Activated CD4-positive, alpha-beta memory T cell treated with anti-CD3 and anti-CD28 coated beads for 36 hours (primary cell): Measurements from ENCODE around the gene BMP6. TPM values are rescaled to one million over a fixed set of nuclear protein-coding genes. Genes with fewer than 3 reads are reported as not detected.

ENCODE experiments used
- CTCF ChIA-PET: fragments of 350-600 bp; sonication (Branson Sonifier 250); formaldehyde crosslinking; loops from one replicate; lab custom pipeline; 2021; ENCODE audit warnings: antibody characterized with exemption, inconsistent platforms; lab: Charles Lee
- POLR2A ChIA-PET: fragments of 350-600 bp; sonication (Branson Sonifier 250); formaldehyde crosslinking; loops from one replicate; lab custom pipeline; 2021; ENCODE audit warnings: antibody characterized with exemption; lab: Charles Lee
- DNase-seq: peaks from one replicate; pipeline ENCODE4 v3.0.0-alpha.2; 2020
- H3K27ac Mint-ChIP-seq: one replicate; pipeline ENCODE4 v1.8.0; 2021; ENCODE audit warnings: mixed read lengths
- H3K27me3 Mint-ChIP-seq: one replicate; pipeline ENCODE4 v1.8.0; 2021; ENCODE audit warnings: mixed read lengths
- H3K36me3 Mint-ChIP-seq: one replicate; pipeline ENCODE4 v1.8.0; 2021; ENCODE audit warnings: mixed read lengths
- H3K4me1 Mint-ChIP-seq: one replicate; pipeline ENCODE4 v1.8.0; 2021; ENCODE audit warnings: low read depth, mixed read lengths
- H3K4me3 Mint-ChIP-seq: one replicate; pipeline ENCODE4 v1.8.0; 2021; ENCODE audit warnings: mild to moderate bottlenecking, mixed read lengths
- H3K9me3 Mint-ChIP-seq: one replicate; pipeline ENCODE4 v1.8.0; 2021; ENCODE audit warnings: mixed read lengths
- intact Hi-C: fragments of 100-400 bp; cut with micrococcal nuclease; formaldehyde crosslinking; loops from one replicate; pipeline ENCODE4 v1.15.1; 2023
- total RNA-seq, 2 experiments: library from RNA; stranded (reverse); gene quantifications; one replicate each; pipeline ENCODE4 v1.2.3, GENCODE V29; 2021

The BMP6 gene
- total RNA-seq, 2 experiments from 2014 or later, result 0.40 to 0.46 TPM

- Mint-ChIP-seq H3K27me3 (peaks cover 6% of the 10 kb centered on the region), H3K36me3 (no peaks in the 10 kb centered on the region), H3K9me3 (no peaks in the 10 kb centered on the region), H3K4me3 (no peak overlapping the region), H3K27ac (no peak overlapping the region), H3K4me1 (peaks cover 6% of the 10 kb centered on the region)
- intact Hi-C loops, result no loop called here
- ChIA-PET CTCF (no interaction called here), POLR2A (no interaction called here)
- no peak for DNase-seq
Observed at GRCh38 chr6:7696061-7696460, 29.8 kb upstream of the BMP6 start.

DNA sequence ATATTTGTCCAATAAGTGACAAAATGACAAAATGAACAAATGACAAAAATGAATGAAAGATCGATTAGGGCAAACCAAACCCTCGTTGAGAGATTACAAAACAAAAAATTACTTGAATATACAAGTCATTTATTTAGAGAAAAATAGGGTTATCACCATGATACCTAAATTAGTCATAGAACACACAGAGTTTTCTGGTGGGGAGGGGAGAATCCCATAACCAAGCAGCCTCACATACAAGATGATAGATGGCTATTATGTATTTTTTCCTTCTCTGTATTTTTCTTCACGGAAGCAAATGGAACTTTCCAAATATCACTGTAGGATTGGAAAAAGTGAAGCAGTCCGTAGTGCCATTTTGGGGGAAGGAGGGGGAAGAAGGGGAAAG lies 28.5 kb upstream of the BMP6 start:
- Mint-ChIP-seq H3K36me3 (no peaks in the 10 kb centered on the region), H3K4me3 (no peak overlapping the region), H3K4me1 (peaks cover 6% of the 10 kb centered on the region), H3K27me3 (peaks cover 9% of the 10 kb centered on the region), H3K27ac (peak overlapping the region; percentile 54), H3K9me3 (no peaks in the 10 kb centered on the region)
- intact Hi-C loops, result no loop called here
- POLR2A ChIA-PET, result no interaction called here
- no peak for DNase-seq
- CTCF ChIA-PET, result no interaction called here

DNA sequence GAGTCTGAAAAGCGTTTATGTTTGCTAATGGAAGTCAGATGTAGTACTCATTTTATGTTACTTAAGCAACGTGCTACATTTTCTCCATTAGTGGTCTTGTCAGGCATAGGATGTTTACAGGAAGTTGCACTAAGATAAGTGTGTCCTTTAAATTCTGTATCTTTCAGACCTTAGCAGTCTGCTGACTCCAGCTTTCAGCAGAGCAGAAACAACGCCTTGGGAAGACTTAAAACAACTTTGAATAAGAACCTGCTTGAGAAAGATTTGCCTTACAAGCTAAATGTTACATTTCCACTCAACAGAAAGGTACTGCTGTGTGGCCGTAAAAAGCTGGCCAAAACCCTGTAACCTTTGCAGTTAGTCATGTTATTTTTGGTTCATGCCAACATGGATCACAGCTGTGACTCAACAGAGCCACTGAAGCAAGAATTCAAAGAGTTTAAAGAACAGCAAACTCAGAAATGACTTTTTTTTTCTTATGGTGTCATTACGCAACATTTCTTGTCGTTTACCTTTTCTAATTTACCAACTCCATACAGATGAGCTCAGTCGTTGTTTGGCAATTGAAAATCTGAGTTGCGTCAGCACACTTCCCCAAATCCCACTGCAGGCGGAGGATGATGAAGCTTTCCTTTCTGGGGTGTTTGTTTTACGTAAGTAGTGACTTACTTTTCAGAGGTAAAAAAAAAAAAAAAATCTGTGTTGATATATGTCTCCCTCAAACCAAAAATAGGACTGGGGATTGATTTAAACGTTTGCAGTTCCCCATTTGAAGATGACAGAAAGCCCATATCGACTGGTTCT lies 27.9 kb upstream of the BMP6 start:
- DNase-seq, result peak; percentile 19
- POLR2A ChIA-PET, result interaction anchor here (0.6 kb wide), 1 partner anchor 663 kb away, joined by 4 read pairs; no protein-coding TSS in a partner anchor
- intact Hi-C loops, result no loop called here
- Mint-ChIP-seq H3K9me3 (no peaks in the 10 kb centered on the region), H3K36me3 (no peaks in the 10 kb centered on the region), H3K4me1 (peaks cover 6% of the 10 kb centered on the region), H3K4me3 (no peak overlapping the region), H3K27ac (peak overlapping the region; percentile 54), H3K27me3 (peaks cover 9% of the 10 kb centered on the region)
- CTCF ChIA-PET, result interaction anchor here (0.7 to 0.8 kb wide), 2 partner anchors 26 to 29 kb away, joined by 3 read pairs; no protein-coding TSS in a partner anchor

GRCh38 chr6:7701212-7701834 lies 24.6 kb upstream of the BMP6 start:
- CTCF ChIA-PET, result no interaction called here
- Mint-ChIP-seq H3K4me3 (no peak overlapping the region), H3K27ac (no peak overlapping the region), H3K9me3 (no peaks in the 10 kb centered on the region), H3K36me3 (no peaks in the 10 kb centered on the region), H3K4me1 (peaks cover 6% of the 10 kb centered on the region), H3K27me3 (peaks cover 15% of the 10 kb centered on the region)
- no peak for DNase-seq
- POLR2A ChIA-PET, result no interaction called here
- intact Hi-C loops, result no loop called here

GRCh38 chr6:7703148-7703680 lies 22.7 kb upstream of the BMP6 start:
- POLR2A ChIA-PET, result no interaction called here

DNA sequence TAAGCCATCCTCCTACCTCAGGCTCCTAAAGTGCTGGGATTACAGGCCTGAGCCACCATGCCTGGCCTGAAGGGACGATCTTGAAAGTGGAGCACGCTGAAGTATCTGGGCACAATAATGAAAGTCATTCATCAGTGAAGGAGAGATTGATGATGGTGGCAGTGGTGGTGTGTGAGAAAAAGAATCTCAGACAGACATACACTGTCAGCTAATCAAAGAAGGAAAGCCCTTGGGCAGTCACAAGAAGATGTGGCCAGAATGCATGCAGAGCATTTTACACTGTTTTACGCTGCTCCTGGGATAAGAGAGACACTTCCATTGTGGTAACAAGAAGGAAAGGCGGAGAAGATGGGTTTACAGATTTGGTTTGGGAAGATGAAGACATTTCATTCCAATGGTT lies 20.4 kb upstream of the BMP6 start:
- no peak for DNase-seq
- intact Hi-C loops, result no loop called here
- H3K4me1 Mint-ChIP-seq, result no peaks in the 10 kb centered on the region
- no peak overlapping the region for H3K4me3 Mint-ChIP-seq
- H3K27me3 Mint-ChIP-seq, result peaks cover 9% of the 10 kb centered on the region
- ChIA-PET POLR2A (no interaction called here), CTCF (no interaction called here)
- H3K36me3 Mint-ChIP-seq, result no peaks in the 10 kb centered on the region
- H3K27ac Mint-ChIP-seq, result no peak overlapping the region
- no peaks in the 10 kb centered on the region for H3K9me3 Mint-ChIP-seq

More at GRCh38 chr6:7703148-7703680, 22.7 kb upstream of the BMP6 start:
- CTCF ChIA-PET, result no interaction called here
- peaks cover 9% of the 10 kb centered on the region for H3K27me3 Mint-ChIP-seq
- intact Hi-C loops, result no loop called here
- H3K27ac Mint-ChIP-seq, result no peak overlapping the region
- no peaks in the 10 kb centered on the region for H3K36me3 Mint-ChIP-seq
- no peak for DNase-seq
- no peaks in the 10 kb centered on the region for H3K9me3 Mint-ChIP-seq
- H3K4me3 Mint-ChIP-seq, result no peak overlapping the region
- no peaks in the 10 kb centered on the region for H3K4me1 Mint-ChIP-seq

GRCh38 chr6:7706269-7706668 lies 19.6 kb upstream of the BMP6 start:
- ChIA-PET POLR2A (no interaction called here), CTCF (no interaction called here)
- H3K4me3 Mint-ChIP-seq, result no peak overlapping the region
- H3K36me3 Mint-ChIP-seq, result no peaks in the 10 kb centered on the region
- intact Hi-C loops, result no loop called here
- H3K9me3 Mint-ChIP-seq, result no peaks in the 10 kb centered on the region
- DNase-seq, result no peak
- H3K27ac Mint-ChIP-seq, result no peak overlapping the region
- H3K27me3 Mint-ChIP-seq, result peaks cover 9% of the 10 kb centered on the region
- H3K4me1 Mint-ChIP-seq, result no peaks in the 10 kb centered on the region

- H3K4me1 Mint-ChIP-seq, result no peaks in the 10 kb centered on the region
- ChIA-PET CTCF (no interaction called here), POLR2A (no interaction called here)
- intact Hi-C loops, result no loop called here
- H3K27ac Mint-ChIP-seq, result no peak overlapping the region
- H3K27me3 Mint-ChIP-seq, result peaks cover 10% of the 10 kb centered on the region
- DNase-seq, result no peak
- no peaks in the 10 kb centered on the region for H3K36me3 Mint-ChIP-seq
- no peak overlapping the region for H3K4me3 Mint-ChIP-seq
- H3K9me3 Mint-ChIP-seq, result no peaks in the 10 kb centered on the region
Observed at GRCh38 chr6:7707787-7708186, 18.1 kb upstream of the BMP6 start.

DNA sequence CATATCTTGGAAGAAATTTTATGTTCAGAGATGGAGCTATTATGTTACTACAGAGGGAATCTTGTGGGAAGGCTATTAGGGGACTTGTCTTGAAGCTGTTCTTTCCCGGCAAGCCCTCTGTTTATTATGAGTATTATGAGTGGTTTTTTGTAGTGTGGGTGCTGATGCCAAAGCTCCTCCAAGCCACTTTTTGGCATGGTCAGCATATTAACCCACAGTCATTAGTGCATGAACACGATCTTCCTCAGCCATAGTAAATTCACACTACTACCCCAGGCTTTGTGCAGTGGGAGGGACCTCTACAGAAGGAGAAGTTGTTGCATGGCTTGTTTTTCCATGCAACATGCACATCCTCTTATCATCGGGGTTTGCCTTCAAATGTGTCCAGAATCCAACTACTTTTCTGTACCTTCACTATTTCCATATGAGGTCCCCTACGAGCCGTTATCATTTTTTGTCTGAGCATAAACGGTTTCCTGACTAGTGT lies 6.5 kb upstream of the BMP6 start:
- no peak for DNase-seq
- no peak overlapping the region for H3K4me3 Mint-ChIP-seq
- POLR2A ChIA-PET, result no interaction called here
- H3K36me3 Mint-ChIP-seq, result no peaks in the 10 kb centered on the region
- no peak overlapping the region for H3K27ac Mint-ChIP-seq
- intact Hi-C loops, result no loop called here
- CTCF ChIA-PET, result interaction anchor here (0.9 kb wide), 1 partner anchor 339 kb away, joined by 3 read pairs; no protein-coding TSS in a partner anchor
- peaks cover 45% of the 10 kb centered on the region for H3K27me3 Mint-ChIP-seq
- H3K4me1 Mint-ChIP-seq, result no peaks in the 10 kb centered on the region
- peaks cover 11% of the 10 kb centered on the region for H3K9me3 Mint-ChIP-seq

DNA sequence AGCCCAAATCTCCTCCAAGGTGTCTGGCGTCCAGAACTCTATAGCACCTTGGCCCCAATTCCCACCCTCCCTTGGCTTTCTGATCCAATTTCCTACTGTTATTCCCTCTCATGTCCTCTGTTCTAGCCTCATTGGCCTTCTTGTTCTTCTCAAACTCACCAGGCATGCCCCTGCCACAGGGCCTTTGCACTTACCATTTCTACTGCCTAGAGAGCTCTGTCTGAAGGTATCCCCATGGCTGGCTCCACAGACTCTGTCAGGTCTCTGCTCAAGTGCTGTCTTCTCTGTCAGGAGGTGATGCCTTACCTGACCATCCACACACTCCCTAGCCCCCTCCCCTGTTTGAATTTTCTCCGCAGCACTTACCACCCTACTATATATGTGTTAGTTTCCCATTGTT lies 5.6 kb upstream of the BMP6 start:
- Mint-ChIP-seq H3K9me3 (peaks cover 11% of the 10 kb centered on the region), H3K36me3 (no peaks in the 10 kb centered on the region), H3K4me3 (no peak overlapping the region), H3K27ac (no peak overlapping the region), H3K27me3 (peaks cover 51% of the 10 kb centered on the region), H3K4me1 (no peaks in the 10 kb centered on the region)
- intact Hi-C loops, result loop anchor here (5.0 kb wide), 1 partner anchor 272 kb away; no protein-coding TSS in a partner anchor
- POLR2A ChIA-PET, result no interaction called here
- CTCF ChIA-PET, result no interaction called here
- no peak for DNase-seq

GRCh38 chr6:7721649-7722048 lies 4.2 kb upstream of the BMP6 start:
- Mint-ChIP-seq H3K27ac (no peak overlapping the region), H3K4me1 (peaks cover 6% of the 10 kb centered on the region)
- intact Hi-C loops, result loop anchor here (2.0 to 5.0 kb wide), 3 partner anchors 271 to 337 kb away; no protein-coding TSS in a partner anchor

DNA sequence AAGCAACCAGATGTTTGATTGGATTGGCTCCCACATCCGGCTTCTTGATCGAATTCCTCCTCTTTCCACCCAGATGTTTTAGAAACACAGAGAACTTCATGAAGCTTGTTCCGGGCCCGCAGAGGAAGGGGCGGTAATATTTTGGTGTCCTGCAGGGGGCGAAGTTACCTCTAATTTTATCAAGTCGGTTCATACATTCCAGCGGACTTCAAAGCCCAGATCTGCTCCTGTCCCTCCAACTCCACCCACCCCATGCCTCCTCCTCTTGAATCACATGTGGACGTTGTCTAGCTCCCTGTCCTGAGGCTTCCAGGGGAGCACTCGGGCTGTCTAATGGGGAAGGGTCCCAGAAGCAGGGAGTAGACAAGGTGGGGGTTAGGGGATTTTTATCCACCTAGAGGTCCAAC lies 2.9 kb upstream of the BMP6 start:
- no peaks in the 10 kb centered on the region for H3K36me3 Mint-ChIP-seq
- no peaks in the 10 kb centered on the region for H3K9me3 Mint-ChIP-seq
- intact Hi-C loops, result loop anchor here (1.0 to 5.0 kb wide), 4 partner anchors 269 to 496 kb away; no protein-coding TSS in a partner anchor
- ChIA-PET CTCF (interaction anchor here (0.6 to 5.7 kb wide), 19 partner anchors 10 to 496 kb away, joined by 3 to 48 read pairs (median 4); partner anchors contain the start of genes BLOC1S5 and EEF1E1), POLR2A (no interaction called here)
- peak; percentile 73 for DNase-seq
- no peak overlapping the region for H3K27ac Mint-ChIP-seq
- peaks cover 10% of the 10 kb centered on the region for H3K4me1 Mint-ChIP-seq
- no peak overlapping the region for H3K4me3 Mint-ChIP-seq
- peaks cover 58% of the 10 kb centered on the region for H3K27me3 Mint-ChIP-seq

More at GRCh38 chr6:7721649-7722048, 4.2 kb upstream of the BMP6 start:
- ChIA-PET POLR2A (no interaction called here), CTCF (interaction anchor here (0.5 to 5.7 kb wide), 3 partner anchors 285 to 337 kb away, joined by 3 to 48 read pairs (median 7); no protein-coding TSS in a partner anchor)
- H3K27me3 Mint-ChIP-seq, result peaks cover 53% of the 10 kb centered on the region
- DNase-seq, result no peak
- H3K4me3 Mint-ChIP-seq, result no peak overlapping the region
- peaks cover 2% of the 10 kb centered on the region for H3K9me3 Mint-ChIP-seq
- H3K36me3 Mint-ChIP-seq, result no peaks in the 10 kb centered on the region
